ENCODE data around the gene MEIS1. TPM values are rescaled to one million over a fixed set of nuclear protein-coding genes. Genes with fewer than 3 reads are reported as not detected.
A peak's percentile ranks its signal among the peaks of the same experiment; 100 is the strongest.

Gene MEIS1
- total RNA-seq, 1 experiment from 2014 or later: 0.66 TPM

GRCh38 chr2:66433695-66433944 is 1.3 kb upstream of the MEIS1 start:
- Histone ChIP-seq H3K4me2 (ENCODE audit: insufficient read depth, insufficient read length, low read length) (peak overlapping the region; percentile 80), H3K23me2 (ENCODE audit: insufficient read length, low read depth, low read length, poor library complexity, severe bottlenecking) (peaks cover 30% of the 10 kb centered on the region), H3K9ac (ENCODE audit: extremely low read depth, insufficient read length, low read length) (no peak overlapping the region), H2BK15ac (ENCODE audit: low read depth, low read length) (no peak overlapping the region), H3K4me1 (ENCODE audit: insufficient read depth, low read length) (no peaks in the 10 kb centered on the region), H3K14ac (ENCODE audit: insufficient read depth, low read length) (peak overlapping the region; percentile 11; the same call in 1 of the 2 replicates), H3K18ac (ENCODE audit: insufficient read length, low read depth, low read length) (no peak overlapping the region), H2BK20ac (ENCODE audit: low read depth, low read length, poor library complexity, severe bottlenecking) (no peak overlapping the region), H4K8ac (replicated peaks; ENCODE audit: insufficient read length, low read depth, low read length) (no peak overlapping the region), H4K20me1 (ENCODE audit: control insufficient read depth, insufficient read depth, insufficient read length) (no peaks in the 10 kb centered on the region), H3T11ph (ENCODE audit: low read length) (no peak overlapping the region), H3K27me3 (ENCODE audit: insufficient read depth, low read length) (peaks cover 75% of the 10 kb centered on the region), H2BK120ac (ENCODE audit: low read depth, low read length, poor library complexity, severe bottlenecking) (no peak overlapping the region), H2BK5ac (ENCODE audit: insufficient read length, low read length) (no peak overlapping the region), H3K4ac (ENCODE audit: low read depth, low read length) (no peak overlapping the region), H3K23ac (ENCODE audit: insufficient read length, low read depth, low read length) (no peak overlapping the region), H2AFZ (ENCODE audit: low read length) (no peak overlapping the region), H2BK12ac (ENCODE audit: insufficient read length, low read depth, low read length) (no peak overlapping the region), H3K27ac (ENCODE audit: insufficient read length, low read depth, low read length) (no peak overlapping the region), H3K79me2 (ENCODE audit: insufficient read depth, low read length) (no peaks in the 10 kb centered on the region), H2AK5ac (ENCODE audit: insufficient read length, low read length) (no peak overlapping the region), H3K9me3 (ENCODE audit: control insufficient read depth, low read depth, low read length) (no peaks in the 10 kb centered on the region), H4K5ac (ENCODE audit: insufficient read length, low read depth, low read length) (no peak overlapping the region), H3K79me1 (ENCODE audit: insufficient read depth, low read depth, low read length, poor library complexity, severe bottlenecking) (no peaks in the 10 kb centered on the region), H4K91ac (ENCODE audit: insufficient read length, low read depth, low read length) (no peak overlapping the region), H3K56ac (ENCODE audit: insufficient read length, low read depth, low read length) (no peak overlapping the region)
- no CpG with 5 or more reads among the region's 7 CpGs for WGBS (ENCODE audit: extremely low coverage, insufficient read length, low lambda C conversion rate)
- H3K27ac Mint-ChIP-seq: peak overlapping the region in 1 of 3 experiments; percentile 19; a peak in 1 of 7 replicates
- peaks cover 99% of the 10 kb centered on the region for H3K27me3 Mint-ChIP-seq (ENCODE audit: low read depth)
- H3K9me3 Mint-ChIP-seq: peaks cover 0 to 5% of the 10 kb centered on the region in 2 experiments; a peak in 3 of 5 replicates
- TF ChIP-seq CTCF (conservative IDR thresholded peaks at IDR 0.05): no peak
- no peak for DNase-seq
- H3K4me1 Mint-ChIP-seq: peaks cover 32 to 60% of the 10 kb centered on the region in 2 experiments
- H3K36me3 Mint-ChIP-seq (ENCODE audit: insufficient read depth in 1 of 3, low read depth in 3 of 3): no peaks in the 10 kb centered on the region; a peak in 1 of 7 replicates
- peak overlapping the region; percentile 73 to 94 for H3K4me3 Mint-ChIP-seq

All from H9 (cell line).